HCT116 (cell line): ENCODE results near the gene SLAMF6. TPM values are rescaled to one million over a fixed set of nuclear protein-coding genes. Genes with fewer than 3 reads are reported as not detected.

Source experiments
- ATAC-seq: fragments of 200-7000 bp; cut with Tn5 transposase; 2 replicates; pipeline ENCODE4 v1.9.1; 2020; ENCODE audit warnings: mild to moderate bottlenecking, moderate library complexity
- BruUV-seq: library from RNA; stranded (reverse); fragments of 400-500 nt; replicated peaks from 2 replicates; lab custom pipeline; 2021; lab: Mats Ljungman, UMichigan
- CTCF ChIA-PET: fragments of 300-600 bp; sonication (Branson Sonifier 250); formaldehyde crosslinking; loops from one replicate; lab custom pipeline; 2021; ENCODE audit warnings: antibody characterized with exemption; lab: Charles Lee
- POLR2A ChIA-PET: fragments of 300-600, 350-600 bp; sonication (Branson Sonifier 250); formaldehyde crosslinking; loops from one replicate; lab custom pipeline; 2021; ENCODE audit warnings: antibody characterized with exemption; lab: Charles Lee
- RAD21 ChIA-PET, 2 experiments: fragments of 300-600 bp; sonication (Branson Sonifier 250); formaldehyde crosslinking; loops; one replicate each; lab custom pipeline; 2023; ENCODE audit warnings: low total read pairs in 2 of 2; ENCODE audit not compliant: uncharacterized antibody in 2 of 2, unreplicated experiment in 2 of 2, low non-redundant PET in 1 of 2; lab: Charles Lee
- DNase-seq: peaks from one replicate; pipeline ENCODE4 v3.0.0-alpha.2; 2010; ENCODE audit warnings: low read depth, low spot score
- H2AFZ ChIP-seq: fragments of 200-600 bp; shearing (Covaris generic), sonication (generic); 2 replicates; pipeline ENCODE4 v1.6.1; 2017; ENCODE audit warnings: low read depth, mixed run types, mixed read lengths, antibody characterized with exemption, low read length; ENCODE audit not compliant: poor library complexity, severe bottlenecking
- H3K27ac ChIP-seq: 2 replicates; pipeline ENCODE4 v1.5.1; 2012; ENCODE audit warnings: low read depth, low read length
- H3K27me3 ChIP-seq: fragments of 200-600 bp; sonication (generic); 2 replicates; pipeline ENCODE4 v1.6.1; 2016; ENCODE audit warnings: mixed run types, low read length, mixed read lengths; ENCODE audit not compliant: insufficient read depth
- H3K36me3 ChIP-seq, 2 experiments: fragments of 200-500 bp in 1 of 2; fragments of 200-600 bp in 1 of 2; sonication (Bioruptor generic) in 1 of 2; sonication (generic) in 1 of 2; 2 replicates each; pipeline versions ENCODE4 v1.5.1 to v1.6.1; 2014 to 2016; ENCODE audit warnings: low read length in 2 of 2, inconsistent platforms in 1 of 2, mixed read lengths in 1 of 2, mixed run types in 1 of 2; ENCODE audit not compliant: insufficient read depth in 2 of 2, control insufficient read depth in 1 of 2
- H3K4me1 ChIP-seq, 2 experiments: fragments of 200-600 bp in 1 of 2; sonication (generic) in 1 of 2; 2 replicates each; pipeline versions ENCODE4 v1.5.1 to v1.6.1; 2012 to 2017; ENCODE audit warnings: low read length in 2 of 2, inconsistent platforms in 1 of 2, mild to moderate bottlenecking in 1 of 2, mixed read lengths in 1 of 2, mixed run types in 1 of 2, moderate library complexity in 1 of 2; ENCODE audit not compliant: insufficient read depth in 2 of 2, control insufficient read depth in 1 of 2
- H3K4me2 ChIP-seq: fragments of 200-600 bp; sonication (generic); 2 replicates; pipeline ENCODE4 v1.6.1; 2017; ENCODE audit warnings: mixed run types, low read length, mixed read lengths
- H3K4me3 ChIP-seq, 2 experiments: fragments of 200-600 bp in 1 of 2; sonication (generic) in 1 of 2; replicated peaks in 1 of 2; 2 replicates each; pipeline ENCODE4 v1.5.1; 2011 to 2016; ENCODE audit warnings: low read length in 2 of 2, control low read depth in 1 of 2, low read depth in 1 of 2, mild to moderate bottlenecking in 1 of 2, mixed read lengths in 1 of 2, mixed run types in 1 of 2
- H3K79me2 ChIP-seq: fragments of 200-600 bp; sonication (generic); 2 replicates; pipeline ENCODE4 v1.6.1; 2017; ENCODE audit warnings: mild to moderate bottlenecking, mixed run types, low read length, moderate library complexity, mixed read lengths; ENCODE audit not compliant: insufficient read depth
- H3K9ac ChIP-seq: fragments of 200-600 bp; sonication (generic); 2 replicates; pipeline ENCODE4 v1.6.1; 2016; ENCODE audit warnings: low read length, mixed read lengths
- H3K9me2 ChIP-seq: fragments of 200-600 bp; sonication (generic), shearing (Covaris generic); 2 replicates; pipeline ENCODE4 v1.6.1; 2017; ENCODE audit warnings: mixed run types, mild to moderate bottlenecking, moderate library complexity; ENCODE audit not compliant: insufficient read depth
- H3K9me3 ChIP-seq, 2 experiments: fragments of 200-500 bp in 1 of 2; fragments of 200-600 bp in 1 of 2; sonication (Bioruptor generic) in 1 of 2; sonication (generic) in 1 of 2; 2 replicates each; pipeline ENCODE4 v1.6.1; 2014 to 2017; ENCODE audit warnings: low read length in 2 of 2, mixed read lengths in 2 of 2, inconsistent platforms in 1 of 2, low read depth in 1 of 2, mild to moderate bottlenecking in 1 of 2, mixed run types in 1 of 2, moderate library complexity in 1 of 2; ENCODE audit not compliant: control insufficient read depth in 1 of 2, insufficient read depth in 1 of 2
- H4K20me1 ChIP-seq: fragments of 200-600 bp; sonication (generic), shearing (Covaris generic); 2 replicates; pipeline ENCODE4 v1.6.1; 2017; ENCODE audit warnings: mixed run types, mild to moderate bottlenecking, moderate library complexity; ENCODE audit not compliant: insufficient read depth
- CBX3 ChIP-seq: IDR thresholded peaks from 2 replicates; pipeline ENCODE4 v1.6.1; 2012; ENCODE audit warnings: low read depth
- CEBPB ChIP-seq: IDR thresholded peaks from 2 replicates; pipeline ENCODE4 v1.6.1; 2012; ENCODE audit warnings: low read depth
- EGR1 ChIP-seq: IDR thresholded peaks from 2 replicates; pipeline ENCODE4 v1.6.1; 2012; ENCODE audit warnings: low read depth
- EZH2 ChIP-seq: fragments of 200-600 bp; sonication (generic); IDR thresholded peaks from 2 replicates; pipeline ENCODE4 v1.6.1; 2017; ENCODE audit warnings: antibody characterized with exemption, mixed run types
- EZH2phosphoT487 ChIP-seq: fragments of 200-600 bp; IDR thresholded peaks from 2 replicates; pipeline ENCODE4 v1.6.1; 2018; ENCODE audit warnings: antibody characterized with exemption, borderline replicate concordance
- FOSL1 ChIP-seq: IDR thresholded peaks from 2 replicates; pipeline ENCODE4 v1.6.1; 2012; ENCODE audit warnings: low read depth
- JUND ChIP-seq: IDR thresholded peaks from 2 replicates; pipeline ENCODE4 v1.6.1; 2012
- POLR2A ChIP-seq: IDR thresholded peaks from 2 replicates; pipeline ENCODE4 v1.7.0; 2011; ENCODE audit warnings: borderline replicate concordance; ENCODE audit not compliant: insufficient read depth, insufficient read length; ENCODE audit errors: extremely low read depth
- POLR2AphosphoS5 ChIP-seq: IDR thresholded peaks from 2 replicates; pipeline ENCODE4 v1.6.1; 2011; ENCODE audit warnings: mild to moderate bottlenecking, low read depth, low read length, moderate library complexity
- RAD21 ChIP-seq: IDR thresholded peaks from 2 replicates; pipeline ENCODE4 v1.6.1; 2012; ENCODE audit warnings: low read depth, mild to moderate bottlenecking
- SIN3A ChIP-seq: IDR thresholded peaks from 2 replicates; pipeline ENCODE4 v1.6.1; 2012; ENCODE audit warnings: low read depth
- SP1 ChIP-seq: IDR thresholded peaks from 2 replicates; pipeline ENCODE4 v1.6.1; 2012; ENCODE audit warnings: low read depth
- SRF ChIP-seq: IDR thresholded peaks from 2 replicates; pipeline ENCODE4 v1.6.1; 2012; ENCODE audit warnings: low read depth
- TCF7L2 ChIP-seq: IDR thresholded peaks from 2 replicates; pipeline ENCODE4 v1.7.0; 2011; ENCODE audit warnings: borderline replicate concordance, inconsistent platforms; ENCODE audit not compliant: insufficient read depth, insufficient read length; ENCODE audit errors: extremely low read depth
- ZFX ChIP-seq: fragments of 450-650 bp; IDR thresholded peaks from 2 replicates; pipeline ENCODE4 v1.6.1; 2017
- intact Hi-C: fragments of 100-400 bp; cut with micrococcal nuclease; formaldehyde crosslinking; loops from 2 replicates; pipeline ENCODE4 v1.10.0; 2022
- total RNA-seq: library from RNA; stranded (reverse); gene quantifications from one replicate; pipeline ENCODE4 v1.2.1, GENCODE V29; 2021; ENCODE audit not compliant: unreplicated experiment
- TF ChIP-seq, protein P1 (sequence below): IDR thresholded peaks from 2 replicates; pipeline ENCODE4 v1.6.1; 2012
- TF ChIP-seq, protein P2 (sequence below), 3 experiments: fragments of 200-600 bp in 1 of 3; sonication (generic) in 1 of 3; IDR thresholded peaks in 2 of 3; conservative IDR thresholded peaks in 1 of 3; 2 replicates each; pipeline ENCODE4 v1.5.1; 2012 to 2017; ENCODE audit warnings: low read depth in 2 of 3, low read length in 2 of 3, antibody characterized with exemption in 1 of 3, borderline replicate concordance in 1 of 3, control low read depth in 1 of 3, mild to moderate bottlenecking in 1 of 3, mixed read lengths in 1 of 3, mixed run types in 1 of 3, moderate library complexity in 1 of 3; ENCODE audit not compliant: insufficient read depth in 1 of 3
- TF ChIP-seq, protein P3 (sequence below): IDR thresholded peaks from 2 replicates; pipeline ENCODE4 v1.6.1; 2012; ENCODE audit warnings: low read depth
- TF ChIP-seq, protein P4 (sequence below): IDR thresholded peaks from 2 replicates; pipeline ENCODE4 v1.6.1; 2012

Gene SLAMF6
- total RNA-seq, 1 experiment from 2014 or later: not detected

DNA sequence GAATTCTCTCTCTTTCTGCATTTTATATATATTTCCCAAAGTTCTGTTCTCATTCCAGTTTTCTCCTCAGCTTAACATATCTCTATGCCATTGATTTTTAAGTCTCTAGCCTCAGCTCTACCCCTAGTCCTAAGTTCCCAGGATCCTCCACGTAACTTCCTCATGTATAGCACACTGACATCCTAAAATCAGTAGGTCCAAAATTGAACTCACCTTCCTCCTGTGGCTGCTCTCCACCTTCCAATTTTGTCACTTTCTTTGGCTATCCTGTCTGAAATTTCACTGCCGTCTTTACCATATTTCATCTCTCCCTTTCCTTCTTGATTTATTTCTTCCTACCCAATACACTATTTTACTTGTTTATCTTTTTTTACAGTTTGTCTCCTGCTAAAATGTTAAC lies 1.5 kb downstream of the SLAMF6 start (continued):
- TF ChIP-seq ZFX (no peak), TCF7L2 (no peak), SIN3A (no peak)

DNA sequence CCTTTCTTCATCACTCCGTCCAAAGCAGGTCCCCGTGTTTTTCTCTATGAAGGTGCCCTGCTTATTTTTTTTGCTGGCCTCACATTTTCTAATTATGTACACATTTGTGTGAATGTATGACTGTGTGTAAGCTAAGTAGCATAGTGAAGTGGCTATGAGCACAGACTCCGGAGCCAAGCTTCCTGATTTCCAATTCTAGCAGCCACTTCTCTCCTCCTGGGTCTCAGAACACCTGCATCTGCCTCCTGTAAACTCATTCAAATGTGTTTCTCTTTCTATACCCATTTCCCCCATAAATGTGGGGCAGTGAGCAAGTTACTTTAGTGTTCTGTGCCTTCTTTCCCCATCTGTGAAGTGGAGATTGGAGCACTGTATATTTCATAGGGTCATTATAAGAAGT lies 2.1 kb downstream of the SLAMF6 start:
- TF ChIP-seq SP1 (no peak), RAD21 (no peak), EZH2phosphoT487 (no peak), EGR1 (no peak), CEBPB (no peak), CBX3 (no peak), SRF (no peak), POLR2AphosphoS5 (no peak), EZH2 (no peak), POLR2A (no peak), JUND (no peak), ZFX (no peak), FOSL1 (no peak), SIN3A (no peak)
- TF ChIP-seq, protein P1, sequence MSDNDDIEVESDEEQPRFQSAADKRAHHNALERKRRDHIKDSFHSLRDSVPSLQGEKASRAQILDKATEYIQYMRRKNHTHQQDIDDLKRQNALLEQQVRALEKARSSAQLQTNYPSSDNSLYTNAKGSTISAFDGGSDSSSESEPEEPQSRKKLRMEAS: no peak
- TF ChIP-seq, protein P2, sequence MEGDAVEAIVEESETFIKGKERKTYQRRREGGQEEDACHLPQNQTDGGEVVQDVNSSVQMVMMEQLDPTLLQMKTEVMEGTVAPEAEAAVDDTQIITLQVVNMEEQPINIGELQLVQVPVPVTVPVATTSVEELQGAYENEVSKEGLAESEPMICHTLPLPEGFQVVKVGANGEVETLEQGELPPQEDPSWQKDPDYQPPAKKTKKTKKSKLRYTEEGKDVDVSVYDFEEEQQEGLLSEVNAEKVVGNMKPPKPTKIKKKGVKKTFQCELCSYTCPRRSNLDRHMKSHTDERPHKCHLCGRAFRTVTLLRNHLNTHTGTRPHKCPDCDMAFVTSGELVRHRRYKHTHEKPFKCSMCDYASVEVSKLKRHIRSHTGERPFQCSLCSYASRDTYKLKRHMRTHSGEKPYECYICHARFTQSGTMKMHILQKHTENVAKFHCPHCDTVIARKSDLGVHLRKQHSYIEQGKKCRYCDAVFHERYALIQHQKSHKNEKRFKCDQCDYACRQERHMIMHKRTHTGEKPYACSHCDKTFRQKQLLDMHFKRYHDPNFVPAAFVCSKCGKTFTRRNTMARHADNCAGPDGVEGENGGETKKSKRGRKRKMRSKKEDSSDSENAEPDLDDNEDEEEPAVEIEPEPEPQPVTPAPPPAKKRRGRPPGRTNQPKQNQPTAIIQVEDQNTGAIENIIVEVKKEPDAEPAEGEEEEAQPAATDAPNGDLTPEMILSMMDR (IDR thresholded peaks at IDR 0.05 in 2 of 3, conservative IDR thresholded peaks at IDR 0.05 in 1 of 3; ENCODE audit: borderline replicate concordance in 1 of 3, insufficient read depth in 1 of 3, low read depth in 2 of 3, low read length in 2 of 3): no peak
- TF ChIP-seq, protein P3, sequence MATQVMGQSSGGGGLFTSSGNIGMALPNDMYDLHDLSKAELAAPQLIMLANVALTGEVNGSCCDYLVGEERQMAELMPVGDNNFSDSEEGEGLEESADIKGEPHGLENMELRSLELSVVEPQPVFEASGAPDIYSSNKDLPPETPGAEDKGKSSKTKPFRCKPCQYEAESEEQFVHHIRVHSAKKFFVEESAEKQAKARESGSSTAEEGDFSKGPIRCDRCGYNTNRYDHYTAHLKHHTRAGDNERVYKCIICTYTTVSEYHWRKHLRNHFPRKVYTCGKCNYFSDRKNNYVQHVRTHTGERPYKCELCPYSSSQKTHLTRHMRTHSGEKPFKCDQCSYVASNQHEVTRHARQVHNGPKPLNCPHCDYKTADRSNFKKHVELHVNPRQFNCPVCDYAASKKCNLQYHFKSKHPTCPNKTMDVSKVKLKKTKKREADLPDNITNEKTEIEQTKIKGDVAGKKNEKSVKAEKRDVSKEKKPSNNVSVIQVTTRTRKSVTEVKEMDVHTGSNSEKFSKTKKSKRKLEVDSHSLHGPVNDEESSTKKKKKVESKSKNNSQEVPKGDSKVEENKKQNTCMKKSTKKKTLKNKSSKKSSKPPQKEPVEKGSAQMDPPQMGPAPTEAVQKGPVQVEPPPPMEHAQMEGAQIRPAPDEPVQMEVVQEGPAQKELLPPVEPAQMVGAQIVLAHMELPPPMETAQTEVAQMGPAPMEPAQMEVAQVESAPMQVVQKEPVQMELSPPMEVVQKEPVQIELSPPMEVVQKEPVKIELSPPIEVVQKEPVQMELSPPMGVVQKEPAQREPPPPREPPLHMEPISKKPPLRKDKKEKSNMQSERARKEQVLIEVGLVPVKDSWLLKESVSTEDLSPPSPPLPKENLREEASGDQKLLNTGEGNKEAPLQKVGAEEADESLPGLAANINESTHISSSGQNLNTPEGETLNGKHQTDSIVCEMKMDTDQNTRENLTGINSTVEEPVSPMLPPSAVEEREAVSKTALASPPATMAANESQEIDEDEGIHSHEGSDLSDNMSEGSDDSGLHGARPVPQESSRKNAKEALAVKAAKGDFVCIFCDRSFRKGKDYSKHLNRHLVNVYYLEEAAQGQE: no peak
- TF ChIP-seq, protein P4, sequence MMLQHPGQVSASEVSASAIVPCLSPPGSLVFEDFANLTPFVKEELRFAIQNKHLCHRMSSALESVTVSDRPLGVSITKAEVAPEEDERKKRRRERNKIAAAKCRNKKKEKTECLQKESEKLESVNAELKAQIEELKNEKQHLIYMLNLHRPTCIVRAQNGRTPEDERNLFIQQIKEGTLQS: no peak
- peaks cover 13 to 20% of the 10 kb centered on the region in 2 experiments; a peak in 3 of 4 replicates for H3K4me1 ChIP-seq
- ATAC-seq: peak; percentile 19
- H4K20me1 ChIP-seq: no peaks in the 10 kb centered on the region
- ChIA-PET RAD21 (no interaction called here), CTCF (no interaction called here), POLR2A (no interaction called here)
- H2AFZ ChIP-seq: peak overlapping the region; percentile 91
- intact Hi-C loops: no loop called here
- no peaks in the 10 kb centered on the region for H3K36me3 ChIP-seq
- no TSS peak for BruUV-seq
- peak overlapping the region; percentile 58 for H3K4me2 ChIP-seq
- H3K79me2 ChIP-seq: no peaks in the 10 kb centered on the region
- no peaks in the 10 kb centered on the region for H3K9me3 ChIP-seq
- no peaks in the 10 kb centered on the region for H3K27me3 ChIP-seq
- H3K27ac ChIP-seq: no peak overlapping the region
- H3K9ac ChIP-seq: no peak overlapping the region
- no peak for DNase-seq
- no peak overlapping the region for H3K4me3 ChIP-seq
- no peaks in the 10 kb centered on the region for H3K9me2 ChIP-seq
